ENCODE results near the gene TMEM208.

The TMEM208 gene

DNA sequence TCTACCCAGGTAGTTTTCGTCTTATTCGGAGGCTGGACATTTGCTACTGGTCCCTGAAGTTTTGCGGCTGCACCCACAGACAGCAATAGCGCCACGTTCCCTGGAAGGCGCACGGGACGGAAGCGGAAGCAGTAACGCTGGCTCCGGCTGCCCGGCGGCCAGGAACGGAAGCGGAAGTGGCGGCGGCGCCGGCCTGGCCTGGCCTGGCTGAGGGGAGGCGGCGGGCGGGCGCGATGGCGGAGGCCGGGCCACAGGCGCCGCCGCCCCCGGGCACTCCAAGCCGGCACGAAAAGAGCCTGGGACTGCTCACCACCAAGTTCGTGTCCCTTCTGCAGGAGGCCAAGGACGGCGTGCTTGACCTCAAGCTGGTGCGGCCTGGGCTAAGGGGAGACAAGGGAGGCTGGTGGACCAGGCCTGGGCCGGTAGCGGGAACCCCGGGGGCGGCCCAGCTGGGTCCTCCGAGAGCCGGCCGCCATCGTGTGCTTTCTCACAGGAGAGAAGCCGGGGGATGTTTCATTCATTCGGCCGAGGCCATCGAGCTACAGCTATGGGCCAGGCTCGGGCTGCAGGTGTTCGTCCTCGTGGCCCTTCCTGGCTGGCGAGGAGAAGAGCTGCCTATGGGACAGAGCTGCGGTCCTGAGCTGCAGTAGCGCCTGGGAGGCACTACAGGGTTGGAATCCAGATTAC lies 34.8 kb upstream of the TMEM208 start, which contains the start of gene E2F4:
Gene E2F4, plus strand, starts transcription at position 161 of the 687 bp plus-strand sequence. Its CDS starts 73 bp downstream, at position 234.
- peak; percentile 31 for DNase-seq

DNA sequence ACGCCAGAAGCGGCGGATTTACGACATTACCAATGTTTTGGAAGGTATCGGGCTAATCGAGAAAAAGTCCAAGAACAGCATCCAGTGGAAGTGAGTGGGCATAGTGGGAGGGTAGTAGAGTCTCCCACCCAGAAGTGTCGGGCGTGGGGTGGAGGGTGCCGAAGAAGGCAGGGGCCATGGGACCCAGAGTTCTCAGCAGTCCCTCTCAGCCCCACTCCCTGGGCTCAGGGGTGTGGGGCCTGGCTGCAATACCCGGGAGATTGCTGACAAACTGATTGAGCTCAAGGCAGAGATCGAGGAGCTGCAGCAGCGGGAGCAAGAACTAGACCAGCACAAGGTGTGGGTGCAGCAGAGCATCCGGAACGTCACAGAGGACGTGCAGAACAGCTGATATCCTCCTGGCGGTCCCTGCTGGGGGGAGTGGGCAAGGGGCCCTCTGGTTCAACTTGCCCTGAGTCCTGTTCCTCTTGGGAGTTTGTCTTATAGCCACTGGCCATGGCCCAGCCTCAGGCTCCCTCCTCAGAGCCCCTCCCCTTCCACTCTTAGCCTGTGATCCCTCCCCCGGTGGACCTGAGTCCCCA lies 34.1 kb upstream of the TMEM208 start:
- DNase-seq = no peak

DNA sequence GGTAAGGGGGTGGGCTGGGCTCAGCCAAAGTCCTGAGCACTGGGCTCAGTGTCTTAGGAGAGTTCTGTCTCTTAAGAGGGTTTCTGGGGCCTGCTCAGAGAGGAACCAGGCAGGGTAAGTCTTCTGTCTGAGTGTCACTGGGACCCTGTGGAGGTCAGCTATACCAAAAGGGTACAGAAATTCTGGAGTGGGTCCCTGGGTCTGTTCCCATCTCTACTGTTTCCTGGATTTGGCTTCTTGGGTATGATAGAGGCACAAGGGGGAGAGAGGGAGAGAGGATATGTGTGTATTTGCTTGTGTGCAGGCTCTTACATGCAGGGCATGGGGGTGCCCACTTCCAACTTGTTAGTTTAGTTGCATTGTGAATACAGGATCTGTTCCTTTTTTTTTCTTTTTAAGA lies 33.4 kb upstream of the TMEM208 start:
- DNase-seq = no peak

DNA sequence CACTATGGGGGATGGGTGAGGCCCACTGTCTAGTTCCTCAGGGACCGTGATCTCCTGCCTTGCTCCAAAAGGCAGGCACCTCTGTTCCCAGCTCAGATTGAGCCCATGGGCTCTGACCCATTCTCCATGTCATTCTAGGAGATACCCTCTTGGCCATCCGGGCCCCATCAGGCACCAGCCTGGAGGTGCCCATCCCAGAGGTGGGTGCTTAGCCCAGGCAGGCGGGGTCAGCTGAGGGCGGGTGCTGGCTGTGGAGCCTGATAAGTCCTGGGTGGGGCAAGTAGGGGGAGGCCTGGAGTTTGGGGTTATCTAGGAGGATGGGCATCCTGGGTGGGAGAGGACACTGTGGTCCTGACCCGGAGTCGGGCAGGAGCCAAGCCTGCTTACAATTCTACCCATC lies 32.7 kb upstream of the TMEM208 start:
- no peak for DNase-seq

DNA sequence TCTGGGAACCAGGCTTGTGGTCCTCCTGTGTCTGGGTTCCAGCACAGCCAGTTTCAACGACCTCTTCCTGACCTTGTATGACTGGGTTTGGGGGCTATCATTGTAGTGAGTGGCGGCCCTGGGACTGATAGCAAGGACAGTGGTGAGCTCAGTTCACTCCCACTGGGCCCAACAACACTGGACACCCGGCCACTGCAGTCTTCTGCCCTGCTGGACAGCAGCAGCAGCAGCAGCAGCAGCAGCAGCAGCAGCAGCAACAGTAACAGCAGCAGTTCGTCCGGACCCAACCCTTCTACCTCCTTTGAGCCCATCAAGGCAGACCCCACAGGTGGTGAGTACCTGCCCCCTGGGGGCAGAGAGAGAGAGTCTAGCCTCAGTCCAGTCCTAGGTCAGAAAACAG lies 31.3 kb upstream of the TMEM208 start:
- no peak for DNase-seq

DNA sequence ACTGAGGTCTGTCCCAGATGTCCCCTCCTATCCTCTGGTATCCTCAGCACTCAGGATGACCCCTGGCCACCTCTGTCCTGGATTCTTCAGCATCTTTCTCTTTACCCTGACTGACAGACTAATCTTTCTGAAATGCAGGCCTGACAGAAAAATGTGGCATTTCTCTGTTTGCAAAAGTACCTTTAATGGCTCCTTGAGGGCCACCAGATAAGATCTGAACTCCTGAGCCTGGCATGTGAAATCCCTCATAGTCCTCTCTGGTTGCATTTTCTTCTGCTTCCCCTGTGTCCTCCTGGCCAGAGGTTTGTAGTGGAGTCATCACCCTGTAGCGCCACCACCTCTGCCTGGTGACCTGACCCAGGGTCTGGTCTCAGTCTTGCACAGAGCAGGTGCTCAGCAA lies 30.0 kb upstream of the TMEM208 start:
- DNase-seq = no peak

DNA sequence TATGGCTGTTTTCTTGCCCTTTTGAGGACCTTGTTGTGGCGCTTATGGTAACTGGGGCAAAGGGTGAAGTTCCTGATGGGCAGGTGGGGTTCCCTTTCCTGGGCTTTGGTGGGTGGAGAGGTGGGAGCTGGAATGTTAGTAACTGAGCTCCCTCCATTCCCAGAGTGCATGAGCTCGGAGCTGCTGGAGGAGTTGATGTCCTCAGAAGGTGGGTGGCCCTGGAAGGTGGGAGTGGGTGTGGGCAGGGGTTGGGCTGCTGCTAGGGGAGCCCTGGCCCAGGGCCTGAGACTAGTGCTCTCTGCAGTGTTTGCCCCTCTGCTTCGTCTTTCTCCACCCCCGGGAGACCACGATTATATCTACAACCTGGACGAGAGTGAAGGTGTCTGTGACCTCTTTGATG lies 29.2 kb upstream of the TMEM208 start:
- DNase-seq = no peak

DNA sequence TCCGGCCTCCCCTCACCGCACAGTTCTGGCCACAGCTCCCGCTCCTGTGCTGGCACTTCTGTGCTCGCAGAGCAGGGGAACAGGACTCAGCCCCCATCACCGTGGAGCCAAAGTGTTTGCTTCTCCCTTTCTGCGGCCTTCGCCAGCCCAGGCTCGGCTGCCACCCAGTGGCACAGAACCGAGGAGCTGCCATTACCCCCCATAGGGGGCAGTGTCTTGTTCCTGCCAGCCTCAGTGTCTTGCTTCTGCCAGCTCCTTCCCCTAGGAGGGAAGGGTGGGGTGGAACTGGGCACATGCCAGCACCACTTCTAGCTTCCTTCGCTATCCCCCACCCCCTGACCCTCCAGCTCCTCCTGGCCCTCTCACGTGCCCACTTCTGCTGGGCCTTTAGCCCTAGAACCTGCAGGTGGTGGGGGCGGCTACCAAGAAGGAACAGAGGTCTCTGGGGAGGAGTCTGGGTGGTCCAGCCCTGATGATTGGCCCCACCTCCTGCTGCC lies 28.6 kb upstream of the TMEM208 start:
- peak; percentile 19 for DNase-seq

DNA sequence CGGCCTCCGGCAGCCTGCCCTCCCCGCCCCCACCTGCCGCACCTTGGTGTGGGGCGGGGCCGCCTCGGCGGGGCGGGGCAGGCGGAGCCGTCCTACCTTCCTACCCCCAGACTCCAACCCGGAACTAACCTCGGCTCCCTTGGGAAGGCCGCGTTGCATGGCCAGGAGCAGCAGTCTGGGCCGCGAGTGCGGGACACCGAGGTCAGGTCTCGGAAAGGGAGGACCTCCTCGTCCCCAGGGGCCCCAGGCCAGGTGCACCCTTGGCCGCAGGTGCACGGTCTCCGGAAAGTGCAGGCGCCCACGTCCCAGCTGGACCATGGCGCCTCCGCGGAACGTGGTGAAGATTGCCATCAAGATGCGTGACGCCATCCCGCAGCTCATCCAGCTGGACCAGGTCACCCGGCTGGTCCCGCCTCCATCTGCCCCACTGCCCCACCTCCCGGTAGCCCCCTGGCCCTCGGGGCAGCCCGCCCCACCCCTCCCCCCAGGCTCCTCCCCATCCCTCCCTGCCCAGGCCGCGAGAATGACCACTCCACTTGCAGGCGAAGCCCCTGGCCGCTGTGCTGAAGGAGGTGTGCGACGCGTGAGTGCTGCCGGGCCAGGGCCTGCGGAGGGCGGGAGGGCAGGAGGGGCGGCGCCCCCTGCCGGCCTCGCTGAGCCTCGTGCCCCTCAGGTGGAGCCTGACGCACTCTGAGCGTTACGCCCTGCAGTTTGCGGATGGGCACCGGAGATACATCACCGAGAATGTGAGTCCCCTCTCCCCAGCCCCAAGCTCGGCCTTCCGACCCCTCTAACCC lies 27.7 kb upstream of the TMEM208 start, which contains the start of gene ELMO3:
Gene ELMO3, plus strand, starts transcription at position 121 of the 797 bp plus-strand sequence. Its CDS starts 196 bp downstream, at position 317.
- DNase-seq = peak; percentile 4

DNA sequence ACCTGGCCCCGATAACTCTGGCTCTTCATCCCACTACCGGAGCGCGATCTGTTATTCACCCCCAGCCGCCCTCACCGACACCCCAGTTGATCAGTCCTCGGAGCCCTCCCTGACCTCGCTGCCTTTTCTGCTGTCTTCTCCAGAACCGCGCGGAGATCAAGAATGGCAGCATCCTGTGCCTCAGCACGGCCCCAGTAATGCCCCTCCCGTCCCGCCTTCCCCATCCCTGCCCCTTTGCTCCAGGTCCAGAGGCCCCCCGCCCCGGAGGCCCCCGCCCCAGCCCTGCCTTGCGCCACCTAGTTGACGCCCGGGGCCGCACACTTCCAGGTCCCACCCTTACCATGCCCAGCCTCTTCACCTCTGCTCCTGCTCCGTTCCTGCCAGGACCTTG lies 27.1 kb upstream of the TMEM208 start:
- no peak for DNase-seq

DNA sequence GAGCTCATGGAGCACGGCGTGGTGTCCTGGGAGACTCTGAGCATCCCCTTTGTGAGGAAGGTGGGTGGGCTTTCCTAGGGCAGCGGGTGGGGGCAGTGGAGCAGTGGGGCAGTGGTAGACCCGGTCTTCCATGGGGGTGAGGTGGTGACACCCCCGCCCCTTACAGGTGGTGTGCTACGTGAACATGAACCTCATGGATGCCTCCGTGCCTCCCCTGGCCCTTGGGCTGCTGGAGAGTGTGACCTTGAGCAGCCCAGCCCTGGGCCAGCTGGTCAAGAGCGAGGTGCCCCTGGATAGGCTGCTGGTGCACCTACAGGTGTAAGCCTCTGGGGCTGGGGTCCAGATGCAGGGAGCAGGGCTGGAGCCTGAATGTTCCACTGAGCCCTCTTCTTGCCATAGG lies 26.4 kb upstream of the TMEM208 start:
- no peak for DNase-seq

DNA sequence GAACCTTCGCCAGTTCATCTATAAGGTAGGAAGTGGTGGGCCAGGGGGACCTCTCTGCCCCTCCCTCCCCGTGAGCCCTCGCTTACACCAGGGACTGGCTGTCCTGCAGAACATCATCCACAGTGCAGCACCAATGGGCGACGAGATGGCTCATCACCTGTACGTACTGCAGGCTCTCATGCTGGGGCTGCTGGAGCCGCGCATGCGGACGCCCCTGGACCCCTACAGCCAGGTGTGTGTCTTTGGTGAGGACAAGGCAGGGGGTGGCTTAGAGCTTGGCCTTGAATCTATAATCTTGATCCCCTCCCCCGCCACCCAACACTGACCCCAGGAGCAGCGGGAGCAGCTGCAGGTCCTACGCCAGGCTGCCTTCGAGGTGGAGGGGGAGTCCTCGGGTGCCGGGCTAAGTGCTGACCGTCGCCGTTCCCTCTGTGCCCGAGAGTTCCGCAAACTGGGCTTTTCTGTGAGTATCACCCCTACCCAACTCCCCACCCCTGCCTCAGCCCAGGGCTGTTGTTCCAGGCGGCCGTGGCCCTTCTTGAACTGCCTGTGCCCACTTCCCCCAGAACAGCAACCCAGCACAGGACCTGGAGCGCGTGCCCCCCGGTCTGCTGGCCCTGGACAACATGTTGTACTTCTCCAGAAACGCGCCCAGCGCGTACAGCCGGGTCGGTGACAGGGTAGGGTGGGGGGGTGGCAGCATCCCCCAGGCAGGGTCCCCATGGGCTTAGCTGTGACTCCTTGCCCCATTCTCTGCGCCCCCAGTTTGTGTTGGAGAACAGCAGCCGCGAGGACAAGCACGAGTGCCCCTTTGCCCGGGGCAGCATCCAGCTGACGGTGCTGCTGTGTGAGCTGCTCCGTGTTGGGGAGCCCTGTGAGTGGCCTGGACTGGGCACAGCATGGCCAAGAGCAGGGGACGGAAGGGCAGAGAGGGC lies 25.3 kb upstream of the TMEM208 start:
- no peak for DNase-seq

DNA sequence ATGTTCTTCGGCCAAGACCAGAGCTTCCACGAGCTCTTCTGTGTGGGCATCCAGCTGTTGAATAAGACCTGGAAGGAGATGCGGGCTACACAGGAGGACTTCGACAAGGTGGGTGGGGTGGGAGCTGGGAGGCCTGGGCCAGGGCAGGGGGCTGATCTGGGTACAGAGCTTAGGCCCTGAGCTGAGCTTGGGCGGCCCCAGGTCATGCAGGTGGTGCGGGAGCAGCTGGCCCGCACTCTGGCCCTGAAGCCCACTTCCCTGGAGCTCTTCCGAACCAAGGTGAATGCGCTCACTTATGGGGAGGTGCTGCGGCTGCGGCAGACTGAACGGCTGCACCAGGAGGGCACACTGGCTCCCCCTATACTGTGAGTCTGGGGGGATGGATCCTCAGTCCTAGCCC lies 24.5 kb upstream of the TMEM208 start:
- no peak for DNase-seq

DNA sequence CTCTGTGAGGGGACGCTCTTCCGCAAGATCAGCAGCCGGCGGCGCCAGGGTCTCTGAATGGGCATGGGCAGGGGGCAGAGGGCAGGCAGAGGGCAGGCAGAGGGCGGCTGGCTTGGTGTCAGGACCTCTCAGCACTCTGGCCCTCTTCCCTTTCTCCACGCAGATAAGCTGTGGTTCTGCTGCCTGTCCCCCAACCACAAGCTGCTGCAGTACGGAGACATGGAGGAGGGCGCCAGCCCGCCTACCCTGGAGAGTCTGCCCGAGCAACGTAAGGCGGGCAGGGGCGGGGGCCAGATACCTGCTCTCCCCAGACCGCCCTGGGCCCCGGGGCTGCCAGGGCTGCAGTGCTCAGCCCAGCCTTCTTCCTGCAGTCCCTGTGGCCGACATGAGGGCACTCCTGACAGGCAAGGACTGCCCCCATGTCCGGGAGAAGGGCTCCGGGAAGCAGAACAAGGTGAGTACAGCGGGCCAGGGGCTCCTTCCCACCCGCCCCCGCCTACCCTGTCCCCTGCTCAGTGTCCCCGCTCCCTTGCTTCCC lies 23.9 kb upstream of the TMEM208 start:
- DNase-seq = no peak

DNA sequence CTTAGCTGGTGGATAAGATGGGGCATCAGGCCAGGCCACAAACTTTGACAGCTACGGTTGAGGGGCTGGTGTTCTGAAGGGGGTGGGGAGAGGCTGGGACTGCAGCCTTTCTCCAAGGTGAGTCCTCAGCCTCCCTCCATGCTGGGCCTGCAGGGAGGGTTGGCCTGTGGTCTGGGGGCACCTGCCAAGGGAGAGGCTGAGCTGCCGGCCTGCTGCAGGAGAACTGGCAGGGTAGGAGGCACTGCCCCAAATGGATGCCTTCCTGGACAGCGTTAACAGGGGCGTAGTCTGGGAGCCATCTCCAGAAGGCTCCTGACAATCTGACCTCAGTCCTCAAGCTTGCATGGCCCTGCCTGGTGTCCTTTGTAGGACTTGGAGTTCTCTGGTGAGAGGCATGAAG lies 22.9 kb upstream of the TMEM208 start:
- no peak for DNase-seq

DNA sequence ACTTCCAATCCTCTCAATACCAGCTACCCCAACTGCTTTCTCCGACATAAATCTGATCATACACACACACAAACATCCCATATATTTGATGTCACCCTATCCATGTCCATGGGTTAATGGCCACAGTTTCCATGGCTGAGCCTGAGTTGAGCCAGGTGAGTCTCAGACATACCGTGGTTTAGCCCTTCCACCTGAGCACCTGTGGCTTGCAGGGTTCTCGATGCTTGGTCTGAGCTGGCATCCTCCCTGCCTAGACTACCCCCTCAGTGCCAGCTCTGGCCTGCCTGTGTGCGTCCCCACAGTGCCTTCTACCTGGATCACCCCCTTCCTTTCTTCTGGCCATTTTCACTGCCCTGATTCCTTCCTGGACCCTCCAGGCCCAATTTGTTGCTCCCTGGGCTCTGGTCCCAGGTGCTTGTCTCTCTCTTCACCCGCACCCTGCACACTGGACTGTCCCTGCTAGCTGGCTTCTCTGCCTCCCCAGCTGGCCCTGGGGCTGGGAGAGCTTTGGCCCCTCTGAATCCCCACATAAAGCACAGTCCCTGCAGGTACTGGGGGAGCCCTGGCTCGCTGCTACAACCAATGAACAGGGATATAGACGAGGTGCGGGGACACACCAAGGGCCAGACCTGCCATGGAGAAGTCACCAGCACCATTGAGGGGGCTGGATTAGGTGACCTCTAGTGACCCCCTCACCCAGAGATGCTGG lies 20.6 kb upstream of the TMEM208 start:
- no peak for DNase-seq

DNA sequence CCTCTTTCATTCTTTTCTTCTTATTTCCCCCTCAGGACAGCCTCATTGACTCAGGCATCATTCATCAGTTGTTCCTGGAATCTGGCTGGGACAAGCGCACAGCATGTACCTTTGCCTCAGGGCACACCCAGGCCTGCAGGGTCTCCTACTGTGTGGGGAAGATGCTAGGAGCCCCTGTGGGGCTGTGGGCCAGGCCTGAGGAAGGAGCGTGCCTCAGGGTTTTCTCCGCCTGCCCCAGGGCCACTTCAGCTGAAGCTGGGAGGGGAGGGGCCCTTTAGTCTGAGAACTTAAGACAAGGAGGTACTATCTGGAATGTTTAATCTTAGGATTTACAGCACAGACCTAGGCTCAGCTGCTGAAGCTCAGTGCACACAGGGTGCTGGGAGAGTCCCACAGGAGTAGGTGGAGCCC lies 20.1 kb upstream of the TMEM208 start:
- no peak for DNase-seq

DNA sequence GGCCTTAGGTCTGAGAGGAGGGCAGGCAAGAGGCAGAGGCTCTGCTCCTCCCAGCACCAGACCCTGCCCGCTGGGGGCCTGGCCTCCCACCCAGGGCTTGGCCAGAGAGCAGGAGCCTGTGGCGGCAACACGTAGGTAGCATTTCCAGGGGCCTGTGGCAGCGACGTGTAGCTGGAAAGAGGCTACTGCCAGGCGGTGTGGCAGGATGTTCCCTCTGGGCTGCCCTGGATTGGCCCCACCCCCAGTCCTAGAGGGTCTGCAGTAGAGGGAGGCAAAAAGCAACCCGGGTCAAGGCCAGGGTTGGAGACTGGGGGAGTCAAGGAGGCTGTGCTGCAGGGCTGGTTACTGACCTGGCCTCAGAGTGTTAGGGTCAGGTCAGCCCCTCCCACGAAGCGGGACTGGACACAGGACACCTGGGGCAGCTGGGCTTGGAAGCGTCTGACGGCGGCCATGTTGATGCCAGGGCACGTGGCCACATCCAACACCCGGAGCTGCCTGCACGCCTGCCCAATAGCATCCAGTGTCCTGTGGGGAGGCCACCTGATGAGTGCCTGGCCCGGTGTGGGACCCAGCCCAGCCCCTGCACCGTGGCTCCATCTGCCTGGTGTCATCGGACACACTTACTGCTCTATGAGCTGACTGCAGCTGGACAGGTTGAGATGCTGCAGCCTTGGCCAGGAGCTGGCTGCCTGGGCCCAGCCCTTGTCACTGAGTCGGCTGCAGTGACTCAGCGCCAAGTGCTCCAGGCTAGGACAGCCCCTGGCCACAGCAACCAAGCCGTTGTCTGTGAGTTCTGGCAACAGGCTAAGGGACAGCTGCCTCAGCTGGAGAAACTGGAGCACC lies 19.5 kb upstream of the TMEM208 start:
- no peak for DNase-seq

DNA sequence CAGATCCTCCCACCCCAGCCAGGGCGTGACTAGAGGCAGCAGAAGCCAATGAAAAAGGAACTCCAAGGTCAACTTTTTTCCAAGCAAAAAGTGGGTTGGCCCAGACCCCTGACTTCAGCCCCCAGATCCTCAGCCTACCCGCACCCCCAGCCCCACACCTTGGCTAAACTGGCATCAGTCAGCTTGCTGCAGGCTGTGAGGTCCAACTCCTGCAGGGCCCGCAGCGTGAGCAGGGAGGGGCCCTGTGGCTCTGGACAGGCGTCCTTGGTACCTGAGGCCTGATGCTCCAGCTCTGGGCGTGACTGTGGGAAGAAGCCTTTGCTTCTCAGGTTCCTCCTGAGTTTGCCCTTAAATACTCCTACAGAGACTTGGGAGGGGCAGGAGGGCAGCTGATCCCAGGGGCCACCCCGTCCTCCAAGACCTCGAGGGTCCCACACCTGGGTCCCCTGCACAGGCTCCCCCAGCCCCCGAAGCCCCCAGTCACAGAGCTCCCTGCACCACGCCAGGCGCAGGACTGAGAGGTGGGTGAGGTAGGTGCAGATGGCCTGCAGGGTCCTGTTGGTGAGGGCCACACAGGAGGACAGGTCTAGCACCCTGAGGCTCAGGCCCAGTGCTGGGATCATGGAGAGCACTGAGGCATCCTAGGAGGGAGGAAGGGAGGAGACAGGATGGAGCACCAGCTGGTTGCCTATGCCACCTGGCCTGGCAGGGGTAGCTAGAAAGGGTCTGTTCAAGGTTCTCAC lies 18.6 kb upstream of the TMEM208 start:
- no peak for DNase-seq

DNA sequence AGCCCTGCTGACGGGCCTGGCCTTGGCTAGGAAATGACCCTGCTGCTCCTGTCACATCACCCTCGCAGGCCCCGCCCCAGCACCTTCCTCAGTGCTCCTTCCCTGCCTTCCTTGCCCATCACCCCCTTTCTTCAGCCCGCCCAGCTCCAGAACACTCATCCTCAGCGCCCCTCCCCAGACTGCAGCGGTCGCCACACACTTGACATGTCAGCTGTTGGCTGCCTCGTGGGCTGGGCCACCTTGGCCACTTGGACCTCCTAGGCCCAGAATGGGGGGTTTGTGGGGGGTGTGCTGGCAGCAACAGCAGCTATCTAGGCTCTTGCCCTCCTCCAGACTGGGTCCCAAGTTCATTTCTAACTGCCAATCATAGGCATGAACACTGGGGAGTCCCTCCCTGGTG lies 17.4 kb upstream of the TMEM208 start:
- DNase-seq = no peak

All from NCI-H2029 treated with DMSO at 0.1 percent for 48 hours (cell line).